ENCODE results near the gene IDI1. TPM values are rescaled to one million over a fixed set of nuclear protein-coding genes. Genes with fewer than 3 reads are reported as not detected.

IDI1 gene
- total and polyA plus RNA-seq, 7 experiments from 2014 or later = 23.4 to 159 (median 34.6) TPM

DNA sequence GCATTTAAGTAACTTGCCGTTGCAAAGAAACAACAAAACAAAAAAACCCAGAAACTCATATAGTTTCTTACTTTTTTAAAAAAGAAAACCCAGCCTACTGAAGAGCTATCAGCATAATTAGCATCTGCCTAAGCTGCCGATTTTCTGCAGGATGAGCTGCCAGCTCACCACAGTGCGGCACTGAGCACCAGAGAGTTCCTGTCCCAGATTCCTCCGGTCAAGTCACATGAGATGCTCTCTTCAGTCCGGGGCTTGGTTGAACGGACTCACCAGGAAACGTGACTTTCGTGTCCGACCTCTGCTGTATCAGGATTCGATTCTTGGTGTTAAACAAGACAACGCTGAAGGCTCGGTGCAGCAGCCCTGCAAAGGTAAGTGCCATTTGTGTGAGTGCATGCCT lies 26.5 kb downstream of the IDI1 start:
- H3K4me3 ChIP-seq (ENCODE audit: low read length) = no peak overlapping the region
- ATAC-seq (no peak), DNase-seq (no peak)
- CTCF ChIA-PET = no interaction called here
- no peaks in the 10 kb centered on the region for H3K27me3 ChIP-seq (ENCODE audit: control insufficient read depth in 2 of 2, insufficient read depth in 2 of 2, low read length in 2 of 2)
- H3K27me3 Mint-ChIP-seq = no peaks in the 10 kb centered on the region
- no peaks in the 10 kb centered on the region for H3K4me1 ChIP-seq (ENCODE audit: control insufficient read depth in 2 of 2, insufficient read depth in 2 of 2, low read length in 2 of 2)
- no peaks in the 10 kb centered on the region for H3K4me1 Mint-ChIP-seq
- peaks cover 0 to 17% (median 0%) of the 10 kb centered on the region in 3 experiments for H3K36me3 ChIP-seq (ENCODE audit: control insufficient read depth in 2 of 3, insufficient read depth in 3 of 3, low read length in 3 of 3)
- intact Hi-C loops (cut with micrococcal nuclease) = no loop called here
- H3K4me3 Mint-ChIP-seq = no peak overlapping the region
- H3K27ac ChIP-seq (ENCODE audit: low read depth, low read length) = no peak overlapping the region
- no peak overlapping the region for H3K27ac Mint-ChIP-seq
- H3K9me3 ChIP-seq (ENCODE audit: control insufficient read depth in 2 of 3, low read length in 3 of 3) = no peaks in the 10 kb centered on the region
- no peaks in the 10 kb centered on the region for H3K9me3 Mint-ChIP-seq
- POLR2A ChIA-PET = no interaction called here
- peaks cover 0 to 35% (median 9%) of the 10 kb centered on the region in 5 donors for H3K36me3 Mint-ChIP-seq

DNA sequence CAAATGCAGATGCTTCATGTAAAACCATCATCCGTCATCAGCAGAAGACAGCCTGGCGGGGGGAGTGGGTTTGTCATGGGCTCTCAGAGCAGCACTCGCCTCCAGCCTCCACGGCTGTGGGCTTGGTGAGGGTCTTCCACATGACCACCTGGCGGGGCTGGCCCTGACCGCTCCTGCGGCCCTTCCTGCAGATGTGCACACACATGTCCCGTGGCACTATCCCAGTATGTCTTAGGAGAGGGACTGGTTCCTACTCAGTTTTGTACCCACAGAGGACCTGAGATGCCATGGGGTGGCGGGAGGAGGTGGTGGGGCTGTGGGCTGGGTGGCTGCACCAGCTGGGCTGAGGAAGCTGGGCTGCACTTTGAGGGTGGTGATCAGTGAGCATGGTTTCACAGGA lies 28.0 kb downstream of the IDI1 start:
- POLR2A ChIA-PET = no interaction called here
- no peaks in the 10 kb centered on the region for H3K27me3 Mint-ChIP-seq
- H3K9me3 Mint-ChIP-seq = no peaks in the 10 kb centered on the region
- peaks cover 6 to 50% (median 14%) of the 10 kb centered on the region in 5 donors for H3K36me3 Mint-ChIP-seq
- ATAC-seq = no peak
- Histone ChIP-seq H3K36me3 (ENCODE audit: control insufficient read depth in 2 of 3, insufficient read depth in 3 of 3, low read length in 3 of 3) (peaks cover 10 to 31% (median 12%) of the 10 kb centered on the region in 3 experiments), H3K9me3 (ENCODE audit: control insufficient read depth in 2 of 3, low read length in 3 of 3) (no peaks in the 10 kb centered on the region), H3K4me3 (ENCODE audit: low read length) (no peak overlapping the region), H3K27ac (ENCODE audit: low read depth, low read length) (no peak overlapping the region), H3K4me1 (ENCODE audit: control insufficient read depth in 2 of 2, insufficient read depth in 2 of 2, low read length in 2 of 2) (no peaks in the 10 kb centered on the region), H3K27me3 (ENCODE audit: control insufficient read depth in 2 of 2, insufficient read depth in 2 of 2, low read length in 2 of 2) (no peaks in the 10 kb centered on the region)
- intact Hi-C loops (cut with micrococcal nuclease) = no loop called here
- no peak overlapping the region for H3K4me3 Mint-ChIP-seq
- H3K4me1 Mint-ChIP-seq = no peaks in the 10 kb centered on the region
- DNase-seq = no peak
- H3K27ac Mint-ChIP-seq = no peak overlapping the region
- CTCF ChIA-PET = no interaction called here

DNA sequence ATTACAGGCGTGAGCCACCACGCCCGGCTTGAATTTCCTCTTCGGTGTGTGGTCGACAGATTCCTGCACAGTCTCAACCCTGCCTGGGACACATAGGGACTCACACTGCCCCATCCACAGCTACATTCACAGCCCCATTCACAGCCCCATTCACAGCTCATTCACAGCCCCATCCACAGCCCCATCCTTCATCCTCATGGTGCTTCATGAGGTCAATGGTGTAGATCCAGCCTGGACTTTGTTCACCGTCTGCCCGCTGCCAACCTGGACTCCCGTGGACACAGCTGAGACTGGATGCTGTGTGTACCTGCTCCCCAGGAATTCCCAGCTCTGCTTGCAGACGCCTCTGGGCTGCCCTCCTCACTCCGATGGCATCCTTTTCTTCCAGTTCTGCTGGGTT lies 28.5 kb downstream of the IDI1 start:
- H3K9me3 Mint-ChIP-seq = no peaks in the 10 kb centered on the region
- CTCF ChIA-PET = no interaction called here
- H3K4me3 Mint-ChIP-seq = no peak overlapping the region
- Histone ChIP-seq H3K27ac (ENCODE audit: low read depth, low read length) (no peak overlapping the region), H3K4me3 (ENCODE audit: low read length) (no peak overlapping the region), H3K4me1 (ENCODE audit: control insufficient read depth in 2 of 2, insufficient read depth in 2 of 2, low read length in 2 of 2) (no peaks in the 10 kb centered on the region), H3K27me3 (ENCODE audit: control insufficient read depth in 2 of 2, insufficient read depth in 2 of 2, low read length in 2 of 2) (no peaks in the 10 kb centered on the region), H3K9me3 (ENCODE audit: control insufficient read depth in 2 of 3, low read length in 3 of 3) (no peaks in the 10 kb centered on the region), H3K36me3 (ENCODE audit: control insufficient read depth in 2 of 3, insufficient read depth in 3 of 3, low read length in 3 of 3) (peaks cover 10 to 36% (median 17%) of the 10 kb centered on the region in 3 experiments)
- no peak for ATAC-seq
- intact Hi-C loops (cut with micrococcal nuclease) = no loop called here
- POLR2A ChIA-PET = no interaction called here
- H3K36me3 Mint-ChIP-seq = peaks cover 9 to 53% (median 14%) of the 10 kb centered on the region in 5 donors
- H3K27me3 Mint-ChIP-seq = no peaks in the 10 kb centered on the region
- DNase-seq = no peak
- no peaks in the 10 kb centered on the region for H3K4me1 Mint-ChIP-seq
- no peak overlapping the region for H3K27ac Mint-ChIP-seq

DNA sequence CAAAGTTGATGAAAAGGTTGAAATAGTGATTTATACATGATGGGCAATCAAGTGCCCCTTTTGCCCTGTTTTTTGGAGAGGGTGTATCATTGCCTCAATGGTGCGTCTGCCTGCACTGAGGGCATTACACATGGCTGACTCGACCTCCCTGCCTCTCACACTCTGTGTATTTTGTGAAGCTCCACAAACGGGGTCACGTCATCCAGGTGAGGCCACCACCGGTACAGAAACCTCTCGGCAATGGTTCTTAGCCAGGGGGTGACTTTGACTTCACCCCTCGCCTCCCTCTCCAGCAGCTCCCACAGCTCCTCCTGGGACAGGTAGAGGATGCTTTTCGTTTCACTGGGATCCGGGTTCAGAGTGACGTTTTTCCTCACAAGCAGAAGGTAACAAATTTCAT lies 29.6 kb downstream of the IDI1 start:
- Mint-ChIP-seq H3K27ac (peak overlapping the region in 3 of 9 donors; percentile 2 to 50 (median 47)), H3K9me3 (no peaks in the 10 kb centered on the region), H3K27me3 (no peaks in the 10 kb centered on the region), H3K36me3 (peaks cover 11 to 46% (median 14%) of the 10 kb centered on the region in 5 donors), H3K4me1 (no peaks in the 10 kb centered on the region), H3K4me3 (no peak overlapping the region)
- no peak overlapping the region for H3K27ac ChIP-seq (ENCODE audit: low read depth, low read length)
- H3K4me1 ChIP-seq (ENCODE audit: control insufficient read depth in 2 of 2, insufficient read depth in 2 of 2, low read length in 2 of 2) = no peaks in the 10 kb centered on the region
- ChIA-PET POLR2A (interaction anchor here (0.6 kb wide), 1 partner anchor 29 kb away, joined by 3 read pairs; no protein-coding TSS in a partner anchor), CTCF (no interaction called here)
- H3K36me3 ChIP-seq (ENCODE audit: control insufficient read depth in 2 of 3, insufficient read depth in 3 of 3, low read length in 3 of 3) = peaks cover 10 to 46% (median 19%) of the 10 kb centered on the region in 3 experiments
- H3K9me3 ChIP-seq (ENCODE audit: control insufficient read depth in 2 of 3, low read length in 3 of 3) = no peaks in the 10 kb centered on the region
- no peaks in the 10 kb centered on the region for H3K27me3 ChIP-seq (ENCODE audit: control insufficient read depth in 2 of 2, insufficient read depth in 2 of 2, low read length in 2 of 2)
- ATAC-seq (no peak), DNase-seq (no peak)
- intact Hi-C loops (cut with micrococcal nuclease) = no loop called here
- no peak overlapping the region for H3K4me3 ChIP-seq (ENCODE audit: low read length)

DNA sequence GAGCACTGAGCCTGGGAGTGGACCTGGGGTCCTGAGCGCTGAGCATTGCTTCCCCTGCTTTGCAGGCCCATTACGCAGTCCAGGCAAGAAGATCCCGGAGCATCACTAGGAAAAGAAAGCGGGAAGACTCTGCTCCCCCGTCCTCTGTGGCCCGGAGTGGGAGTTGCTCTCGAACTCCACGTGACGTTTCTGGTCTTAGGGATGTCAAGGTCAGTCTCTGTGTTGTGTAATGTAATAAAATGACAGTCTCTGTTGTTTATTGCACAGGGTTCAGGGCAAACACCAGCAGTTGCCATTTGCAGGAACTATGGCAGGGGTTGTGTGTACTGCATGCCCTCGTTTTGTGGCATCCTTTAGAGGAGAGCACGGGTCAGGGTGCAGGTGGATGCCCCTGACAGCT lies 33.2 kb downstream of the IDI1 start:
- ChIA-PET CTCF (no interaction called here), POLR2A (no interaction called here)
- ATAC-seq (no peak), DNase-seq (no peak)
- Mint-ChIP-seq H3K36me3 (peaks cover 16 to 75% (median 31%) of the 10 kb centered on the region in 5 donors), H3K27me3 (no peaks in the 10 kb centered on the region), H3K27ac (peak overlapping the region in 2 of 9 donors; percentile 38 to 47), H3K9me3 (no peaks in the 10 kb centered on the region), H3K4me3 (no peak overlapping the region), H3K4me1 (peaks cover 0 to 8% (median 0%) of the 10 kb centered on the region in 7 donors)
- Histone ChIP-seq H3K27me3 (ENCODE audit: control insufficient read depth in 2 of 2, insufficient read depth in 2 of 2, low read length in 2 of 2) (no peaks in the 10 kb centered on the region), H3K9me3 (ENCODE audit: control insufficient read depth in 2 of 3, low read length in 3 of 3) (no peaks in the 10 kb centered on the region), H3K4me3 (ENCODE audit: low read length) (no peak overlapping the region), H3K36me3 (ENCODE audit: control insufficient read depth in 2 of 3, insufficient read depth in 3 of 3, low read length in 3 of 3) (peaks cover 16 to 77% (median 33%) of the 10 kb centered on the region in 3 experiments), H3K27ac (ENCODE audit: low read depth, low read length) (no peak overlapping the region), H3K4me1 (ENCODE audit: control insufficient read depth in 2 of 2, insufficient read depth in 2 of 2, low read length in 2 of 2) (no peaks in the 10 kb centered on the region)
- intact Hi-C loops (cut with micrococcal nuclease) = no loop called here

DNA sequence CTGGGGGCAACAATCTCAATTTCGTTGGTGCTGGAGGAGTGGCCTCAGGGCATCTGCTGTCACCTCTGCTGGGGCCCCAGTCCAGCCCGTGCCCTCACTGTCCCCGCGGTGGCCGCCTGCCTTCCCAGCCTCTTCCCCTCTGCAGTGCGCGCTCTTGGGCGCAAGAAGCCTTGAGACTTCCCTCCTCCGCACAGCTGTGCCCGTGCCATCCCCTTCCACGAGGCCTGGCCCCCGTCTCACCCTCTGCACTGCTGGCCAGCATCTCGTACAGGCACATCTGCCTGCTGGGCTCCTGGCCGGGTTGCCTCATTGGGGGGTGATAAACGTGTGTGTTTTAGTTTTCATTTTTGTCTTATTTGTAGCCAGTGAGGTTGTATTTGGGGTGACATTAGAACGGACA lies 37.2 kb downstream of the IDI1 start:
- Mint-ChIP-seq H3K36me3 (peaks cover 15 to 66% (median 41%) of the 10 kb centered on the region in 5 donors), H3K4me1 (peaks cover 0 to 20% (median 0%) of the 10 kb centered on the region in 7 donors), H3K27ac (peak overlapping the region in 3 of 9 donors; percentile 13 to 52 (median 48)), H3K4me3 (no peak overlapping the region), H3K9me3 (no peaks in the 10 kb centered on the region), H3K27me3 (no peaks in the 10 kb centered on the region)
- CTCF ChIA-PET = no interaction called here
- POLR2A ChIA-PET = no interaction called here
- no peaks in the 10 kb centered on the region for H3K27me3 ChIP-seq (ENCODE audit: control insufficient read depth in 2 of 2, insufficient read depth in 2 of 2, low read length in 2 of 2)
- ATAC-seq (no peak), DNase-seq (no peak)
- no peak overlapping the region for H3K27ac ChIP-seq (ENCODE audit: low read depth, low read length)
- no peak overlapping the region for H3K4me3 ChIP-seq (ENCODE audit: low read length)
- H3K4me1 ChIP-seq (ENCODE audit: control insufficient read depth in 2 of 2, insufficient read depth in 2 of 2, low read length in 2 of 2) = no peaks in the 10 kb centered on the region
- H3K36me3 ChIP-seq (ENCODE audit: control insufficient read depth in 2 of 3, insufficient read depth in 3 of 3, low read length in 3 of 3) = peaks cover 9 to 92% (median 42%) of the 10 kb centered on the region in 3 experiments
- H3K9me3 ChIP-seq (ENCODE audit: control insufficient read depth in 2 of 3, low read length in 3 of 3) = no peaks in the 10 kb centered on the region
- intact Hi-C loops (cut with micrococcal nuclease) = no loop called here

DNA sequence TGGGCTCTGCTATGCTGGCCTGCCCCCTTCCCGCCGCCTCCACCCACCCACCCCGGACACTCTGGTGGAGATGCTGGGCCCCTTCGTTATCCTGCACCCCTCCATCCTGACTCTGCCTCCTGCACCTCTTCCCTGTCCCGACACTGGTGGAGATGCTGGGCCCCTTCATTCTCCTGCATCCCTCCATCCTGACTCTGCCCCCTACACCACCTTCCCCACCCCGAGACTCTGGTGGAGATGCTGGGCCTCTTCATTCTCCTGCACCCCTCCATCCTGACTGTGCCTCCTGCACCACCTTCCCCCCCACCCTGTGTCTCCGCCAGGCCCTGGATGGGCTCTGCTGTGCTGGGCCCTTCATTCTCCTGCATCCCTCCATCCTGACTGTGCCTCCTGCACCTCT lies 38.2 kb downstream of the IDI1 start:
- CTCF ChIA-PET = no interaction called here

More for the DNA sequence above, 38.2 kb downstream of the IDI1 start:
- H3K36me3 Mint-ChIP-seq = peaks cover 17 to 64% (median 41%) of the 10 kb centered on the region in 5 donors
- no peaks in the 10 kb centered on the region for H3K9me3 Mint-ChIP-seq
- Histone ChIP-seq H3K27me3 (ENCODE audit: control insufficient read depth in 2 of 2, insufficient read depth in 2 of 2, low read length in 2 of 2) (no peaks in the 10 kb centered on the region), H3K36me3 (ENCODE audit: control insufficient read depth in 2 of 3, insufficient read depth in 3 of 3, low read length in 3 of 3) (peaks cover 8 to 92% (median 40%) of the 10 kb centered on the region in 3 experiments), H3K9me3 (ENCODE audit: control insufficient read depth in 2 of 3, low read length in 3 of 3) (no peaks in the 10 kb centered on the region), H3K27ac (ENCODE audit: low read depth, low read length) (no peak overlapping the region), H3K4me3 (ENCODE audit: low read length) (no peak overlapping the region), H3K4me1 (ENCODE audit: control insufficient read depth in 2 of 2, insufficient read depth in 2 of 2, low read length in 2 of 2) (no peaks in the 10 kb centered on the region)
- H3K27me3 Mint-ChIP-seq = no peaks in the 10 kb centered on the region
- intact Hi-C loops (cut with micrococcal nuclease) = no loop called here
- peaks cover 0 to 20% (median 0%) of the 10 kb centered on the region in 7 donors for H3K4me1 Mint-ChIP-seq
- peak overlapping the region in 2 of 9 donors; percentile 52 to 62 for H3K27ac Mint-ChIP-seq
- POLR2A ChIA-PET = no interaction called here
- no peak overlapping the region for H3K4me3 Mint-ChIP-seq
- DNase-seq = no peak
- ATAC-seq = no peak

Data from naive thymus-derived CD4-positive, alpha-beta T cell (primary cell).